Hepatocyte (in vitro differentiated cells): ENCODE results near the gene NRTN. TPM values are rescaled to one million over a fixed set of nuclear protein-coding genes. Genes with fewer than 3 reads are reported as not detected.

Source experiments
- DNase-seq: peaks from one replicate; pipeline ENCODE4 v3.0.0-alpha.2; 2016; ENCODE audit warnings: low spot score
- H2AFZ ChIP-seq: fragments of 200-600 bp; sonication (generic); 2 replicates; pipeline ENCODE4 v1.6.0; 2016; ENCODE audit warnings: antibody characterized with exemption, mild to moderate bottlenecking
- H3K27ac ChIP-seq: fragments of 200-600 bp; sonication (generic); 2 replicates; pipeline ENCODE4 v1.5.1; 2016; ENCODE audit warnings: mild to moderate bottlenecking
- H3K27me3 ChIP-seq: fragments of 200-600 bp; sonication (generic); 2 replicates; pipeline ENCODE4 v1.6.1; 2016
- H3K36me3 ChIP-seq: fragments of 200-600 bp; sonication (generic); replicated peaks from 2 replicates; pipeline ENCODE4 v1.5.1; 2016; ENCODE audit warnings: low read depth; ENCODE audit not compliant: insufficient read depth
- H3K4me1 ChIP-seq: fragments of 200-600 bp; sonication (generic); 2 replicates; pipeline ENCODE4 v1.5.1; 2016; ENCODE audit warnings: mild to moderate bottlenecking, moderate library complexity; ENCODE audit not compliant: insufficient read depth
- H3K4me2 ChIP-seq: fragments of 200-600 bp; sonication (generic); 2 replicates; pipeline ENCODE4 v1.6.0; 2016
- H3K4me3 ChIP-seq: fragments of 200-600 bp; sonication (generic); 2 replicates; pipeline ENCODE4 v1.5.1; 2016; ENCODE audit warnings: mild to moderate bottlenecking
- H3K79me2 ChIP-seq: fragments of 200-600 bp; sonication (generic); 2 replicates; pipeline ENCODE4 v1.6.0; 2017; ENCODE audit warnings: mild to moderate bottlenecking
- H3K9me2 ChIP-seq: fragments of 200-600 bp; sonication (generic); replicated peaks from 2 replicates; pipeline ENCODE4 v1.6.0; 2017; ENCODE audit warnings: mild to moderate bottlenecking; ENCODE audit not compliant: insufficient read depth
- H3K9me3 ChIP-seq: fragments of 200-600 bp; sonication (generic); 2 replicates; pipeline ENCODE4 v1.5.1; 2016; ENCODE audit warnings: low read depth, mild to moderate bottlenecking
- H4K20me1 ChIP-seq: fragments of 200-600 bp; sonication (generic); 2 replicates; pipeline ENCODE4 v1.6.0; 2016; ENCODE audit warnings: mild to moderate bottlenecking; ENCODE audit not compliant: insufficient read depth, poor library complexity, severe bottlenecking
- CTCF ChIP-seq: fragments of 200-600 bp; sonication (generic); IDR thresholded peaks from 2 replicates; pipeline ENCODE4 v1.5.1; 2016; ENCODE audit warnings: antibody characterized with exemption, mild to moderate bottlenecking; ENCODE audit not compliant: poor library complexity
- EZH2 ChIP-seq: fragments of 200-600 bp; sonication (generic); IDR thresholded peaks from 2 replicates; pipeline ENCODE4 v1.6.1; 2016; ENCODE audit warnings: antibody characterized with exemption, mild to moderate bottlenecking, borderline replicate concordance
- EZH2phosphoT487 ChIP-seq: fragments of 200-600 bp; sonication (generic); IDR thresholded peaks from one replicate; pipeline ENCODE4 v1.6.1; 2018; ENCODE audit warnings: antibody characterized with exemption, mild to moderate bottlenecking, low read depth, moderate library complexity; ENCODE audit not compliant: unreplicated experiment, severe bottlenecking
- WGBS: methylation state at CpG from one replicate; pipeline ENCODE4 v1.1.6; 2016; ENCODE audit warnings: low lambda C conversion rate; ENCODE audit errors: missing lambda C conversion rate; 5-methylcytosine and 5-hydroxymethylcytosine counted together
- polyA plus RNA-seq: library from polyadenylated mRNA; unstranded; fragments of >200 nt; fragmentation: Nextera tagmentation; extraction: Ambion mirVana; gene quantifications from 2 replicates; pipeline ENCODE4 v1.2.1, GENCODE V29; 2016
- total RNA-seq: library from RNA; depleted of rRNA; stranded (reverse); fragments of >200 nt; gene quantifications from 2 replicates; pipeline ENCODE4 v1.2.3, GENCODE V29; 2014

Gene NRTN
- total and polyA plus RNA-seq, 2 experiments from 2014 or later = 2.7 to 31.1 TPM

- H3K36me3 ChIP-seq = no peaks in the 10 kb centered on the region
- no peak overlapping the region for H3K27ac ChIP-seq
- no peak overlapping the region for H2AFZ ChIP-seq
- H3K79me2 ChIP-seq = no peaks in the 10 kb centered on the region
- no peaks in the 10 kb centered on the region for H3K27me3 ChIP-seq
- DNase-seq = no peak
- H3K4me3 ChIP-seq = no peak overlapping the region
- no peaks in the 10 kb centered on the region for H3K9me2 ChIP-seq
- no peaks in the 10 kb centered on the region for H3K9me3 ChIP-seq
- no peak overlapping the region for H3K4me2 ChIP-seq
- H4K20me1 ChIP-seq = no peaks in the 10 kb centered on the region
- no peak for TF ChIP-seq EZH2
- no peak for TF ChIP-seq CTCF
- no peak for TF ChIP-seq EZH2phosphoT487
- H3K4me1 ChIP-seq = no peaks in the 10 kb centered on the region
- 88% methylated on average over 14 of the region's 14 CpGs for WGBS
These were observed 60.0 kb downstream of the NRTN start for GRCh38 chr19:5864725-5865486.

- Histone ChIP-seq H3K4me2 (no peak overlapping the region), H3K36me3 (no peaks in the 10 kb centered on the region), H3K9me2 (no peaks in the 10 kb centered on the region), H3K4me3 (no peak overlapping the region), H2AFZ (no peak overlapping the region), H3K27ac (no peak overlapping the region), H3K4me1 (no peaks in the 10 kb centered on the region), H4K20me1 (no peaks in the 10 kb centered on the region), H3K27me3 (no peaks in the 10 kb centered on the region), H3K9me3 (no peaks in the 10 kb centered on the region), H3K79me2 (no peaks in the 10 kb centered on the region)
- TF ChIP-seq CTCF (no peak), EZH2 (no peak), EZH2phosphoT487 (no peak)
- WGBS = 90% methylated on average over 11 of the region's 11 CpGs
- DNase-seq = no peak
These were observed 60.9 kb downstream of the NRTN start for GRCh38 chr19:5865772-5866171.

- Histone ChIP-seq H3K27me3 (no peaks in the 10 kb centered on the region), H3K4me3 (no peak overlapping the region), H3K27ac (no peak overlapping the region), H3K4me2 (no peak overlapping the region), H3K9me2 (no peaks in the 10 kb centered on the region), H2AFZ (no peak overlapping the region), H4K20me1 (no peaks in the 10 kb centered on the region), H3K79me2 (no peaks in the 10 kb centered on the region), H3K36me3 (no peaks in the 10 kb centered on the region), H3K4me1 (no peaks in the 10 kb centered on the region), H3K9me3 (no peaks in the 10 kb centered on the region)
- 88% methylated on average over 27 of the region's 31 CpGs for WGBS
- TF ChIP-seq EZH2phosphoT487 (no peak), CTCF (no peak), EZH2 (no peak)
- no peak for DNase-seq
These were observed 62.6 kb downstream of the NRTN start for GRCh38 chr19:5867201-5868136.
